Ramos (cell line): ENCODE results near the gene SKA2.
"Not testable (repeated sequence)": the region's sequence is repeated elsewhere in the genome, so short reads cannot be mapped to it uniquely, and the experiment has no call there.

Experiments
- in situ Hi-C: fragments of 300-500 bp; cut with MboI; formaldehyde crosslinking; loops from one replicate; pipeline ENCODE4 v1.14.3; 2022; ENCODE audit warnings: low sequenced_read_pairs; ENCODE audit not compliant: unreplicated experiment

SKA2 gene

DNA sequence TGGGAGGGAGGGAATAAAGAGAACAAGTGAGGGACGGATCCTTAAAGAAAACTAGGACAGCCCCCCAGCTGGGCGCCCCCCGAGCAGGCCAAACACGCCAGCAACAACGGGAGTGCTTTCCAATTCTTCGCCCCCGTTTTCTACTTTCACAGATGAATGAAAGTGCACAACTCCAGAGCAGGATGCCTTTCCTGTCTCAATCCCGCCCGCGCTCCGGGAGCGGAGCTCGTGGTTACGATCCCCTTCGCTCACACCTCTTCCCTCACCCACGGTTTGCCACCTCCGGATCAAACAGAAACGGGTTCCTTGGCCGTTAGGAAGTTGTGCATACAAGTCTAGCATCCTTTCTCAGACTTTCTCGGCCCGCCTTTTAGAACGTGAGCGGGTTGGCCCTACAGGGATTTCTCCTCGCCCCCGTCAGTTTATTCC, 680 bp downstream of the SKA2 start:
- in situ Hi-C loops: no loop called here

DNA sequence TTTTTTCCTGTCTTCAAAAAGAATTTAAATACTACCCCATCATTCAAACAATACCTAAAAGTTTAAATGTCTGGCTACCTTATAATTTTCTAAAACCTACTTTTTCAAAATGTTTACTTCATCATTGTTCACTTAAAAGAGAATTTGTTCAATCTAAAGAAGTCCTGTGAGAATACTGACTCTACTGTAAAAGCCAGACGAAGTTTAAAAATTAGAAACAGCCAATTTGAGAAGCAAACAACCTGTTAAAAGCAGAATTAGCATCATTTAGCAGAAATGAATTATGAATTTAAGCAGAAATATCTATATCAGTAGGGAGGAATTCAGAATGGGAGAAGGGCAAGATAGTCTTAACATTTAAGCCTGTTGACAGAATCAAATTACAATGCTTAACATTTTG, 2.1 kb downstream of the SKA2 start:
- in situ Hi-C loops: no loop called here

DNA sequence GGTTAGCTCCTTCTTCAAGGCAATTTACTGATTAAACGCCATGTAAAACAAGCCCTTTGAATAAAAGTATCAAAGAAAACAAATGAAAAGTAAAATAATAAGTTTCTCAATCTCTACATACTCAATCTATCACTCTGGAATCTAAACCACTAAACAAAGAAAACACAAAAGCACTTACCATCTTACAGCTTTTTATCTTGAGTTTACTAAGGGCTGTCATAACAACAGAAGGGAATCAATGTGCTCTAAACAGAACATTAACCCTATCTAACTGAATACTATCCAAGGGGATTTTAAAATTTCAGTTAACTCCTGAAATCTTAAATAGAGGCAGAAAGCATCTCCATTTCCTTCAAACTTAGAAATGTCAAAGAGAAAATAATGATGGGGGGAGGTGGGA, 3.4 kb downstream of the SKA2 start:
- in situ Hi-C loops: no loop called here

DNA sequence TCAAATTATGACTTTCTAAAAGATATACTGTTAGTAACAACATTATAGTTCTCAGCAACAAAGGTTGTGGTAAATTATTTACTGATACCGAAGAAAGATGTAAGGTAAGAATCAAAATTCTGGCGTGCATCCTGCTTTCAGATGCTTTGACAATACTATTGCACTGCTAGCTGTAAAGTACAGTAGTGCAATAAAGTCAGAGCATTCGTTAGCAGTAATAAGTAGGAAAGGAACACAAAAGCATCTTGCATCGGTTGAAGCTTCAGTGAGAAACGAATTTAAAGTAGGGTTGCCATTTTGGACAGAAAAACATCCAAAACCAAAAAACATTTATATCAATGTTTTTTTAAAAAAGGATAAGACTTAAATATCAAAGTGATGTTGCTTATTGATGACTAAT, 4.0 kb downstream of the SKA2 start:
- in situ Hi-C loops: no loop called here

DNA sequence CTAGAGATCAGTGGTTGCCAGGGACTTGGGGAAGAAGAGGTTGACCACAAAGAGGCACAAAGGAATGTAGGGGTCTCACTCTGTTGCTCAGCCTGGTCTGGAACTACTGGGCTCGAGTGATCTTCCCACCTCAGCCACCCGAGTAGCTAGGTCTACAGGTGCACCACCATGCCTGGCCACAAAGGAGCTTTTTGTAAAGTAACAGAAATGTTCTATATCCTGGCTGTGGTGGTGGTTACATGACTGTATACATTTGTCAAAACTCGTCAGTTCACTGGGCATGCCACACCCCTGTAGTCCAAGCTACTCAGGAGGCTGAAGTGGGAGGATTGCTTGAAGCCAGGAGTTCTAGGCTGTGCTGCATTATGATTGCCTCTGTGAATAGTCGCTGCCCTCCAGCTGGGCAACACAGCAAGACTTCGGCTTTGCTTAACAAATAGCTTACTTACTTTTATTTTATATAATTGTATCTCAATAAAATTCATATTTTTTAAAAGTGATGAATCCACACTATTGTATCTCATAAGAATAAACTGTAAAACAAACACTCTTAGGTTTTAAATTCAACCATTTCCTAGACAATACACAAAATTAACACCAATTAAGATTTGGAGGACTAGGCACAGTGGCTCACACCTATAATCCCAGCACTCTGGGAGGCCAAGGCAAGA, 5.0 kb downstream of the SKA2 start:
- in situ Hi-C loops: no loop called here

DNA sequence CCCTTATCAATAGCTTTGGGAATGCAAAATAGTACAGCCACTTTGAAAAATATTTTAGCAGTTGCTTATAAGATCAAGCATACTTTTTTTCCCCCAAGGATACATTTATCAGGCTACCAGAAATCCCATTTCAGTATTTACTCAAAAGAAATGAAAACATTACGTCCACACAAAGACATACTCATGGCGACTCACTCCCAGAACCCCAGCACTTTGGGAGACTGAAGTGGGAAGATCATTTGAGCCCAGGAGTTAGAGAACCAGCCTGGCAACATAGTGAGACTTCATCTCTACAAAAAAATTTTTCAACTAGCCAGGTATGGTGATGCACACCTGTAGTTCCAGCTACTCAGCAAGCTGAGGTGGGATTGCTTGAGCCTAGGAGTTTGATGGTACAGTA, 5.9 kb downstream of the SKA2 start:
- in situ Hi-C loops: no loop called here

DNA sequence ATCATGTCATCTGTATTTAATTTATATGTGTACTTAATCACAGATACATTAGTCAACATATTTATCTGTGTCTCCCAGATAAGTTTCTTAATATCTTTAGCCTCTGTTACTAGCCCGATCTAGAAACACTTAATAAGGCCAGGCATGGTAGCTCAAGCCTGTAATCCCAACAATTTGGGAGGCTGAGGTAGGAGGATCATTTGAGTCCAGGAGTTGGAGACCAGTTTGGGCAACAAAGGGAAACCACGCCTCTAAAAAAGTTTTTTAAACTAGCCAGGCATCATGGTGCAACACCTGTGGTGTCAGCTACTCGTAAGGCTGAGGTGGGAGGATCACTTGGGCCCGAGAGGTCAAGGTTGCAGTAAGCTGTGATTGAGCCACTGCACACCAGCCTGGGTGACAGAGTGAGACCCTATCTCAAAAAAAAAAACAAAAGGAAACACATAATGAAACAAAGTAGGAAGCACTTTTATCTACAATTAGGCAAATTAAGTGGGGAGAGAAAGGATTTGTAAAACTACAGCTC, 9.4 kb downstream of the SKA2 start:
- in situ Hi-C loops: no loop called here

DNA sequence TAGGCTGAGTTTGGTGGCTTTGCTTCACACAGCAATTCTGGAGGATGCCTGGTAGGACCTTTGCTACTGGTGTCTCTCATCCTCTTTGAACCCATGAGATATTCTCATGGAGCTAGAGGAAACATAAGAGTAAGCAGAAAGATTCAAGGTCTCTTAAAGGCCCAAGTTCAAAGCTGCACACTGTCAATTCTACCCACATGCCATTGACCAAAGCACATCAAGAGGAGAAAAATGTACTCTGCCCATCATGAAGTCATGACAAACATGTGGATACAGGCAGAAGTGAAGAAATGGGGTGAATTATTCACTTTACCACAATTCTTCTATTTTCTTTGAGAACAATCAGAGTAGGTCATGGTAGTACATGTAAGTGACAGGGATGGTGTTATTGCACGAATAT, 13.1 kb downstream of the SKA2 start:
- in situ Hi-C loops: no loop called here

DNA sequence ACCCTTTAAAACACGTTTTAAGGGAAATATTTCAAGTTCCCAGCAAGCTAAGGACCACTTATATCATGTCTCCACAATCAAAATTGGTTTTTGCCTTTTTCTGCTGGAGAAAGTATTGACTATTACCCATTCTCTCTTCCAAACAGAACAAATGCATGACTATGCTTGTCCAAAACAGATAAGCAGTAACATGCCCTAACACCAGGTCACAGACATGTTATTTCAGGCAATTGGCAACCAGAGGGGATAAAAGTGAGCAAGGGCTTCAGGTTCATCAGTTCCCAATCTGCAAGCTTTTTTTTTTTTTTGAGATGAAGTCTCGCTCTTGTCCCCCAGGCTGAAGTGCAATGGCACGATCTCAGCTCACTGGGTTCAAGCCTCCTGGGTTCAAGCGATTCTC, 15.0 kb downstream of the SKA2 start:
- in situ Hi-C loops: no loop called here

DNA sequence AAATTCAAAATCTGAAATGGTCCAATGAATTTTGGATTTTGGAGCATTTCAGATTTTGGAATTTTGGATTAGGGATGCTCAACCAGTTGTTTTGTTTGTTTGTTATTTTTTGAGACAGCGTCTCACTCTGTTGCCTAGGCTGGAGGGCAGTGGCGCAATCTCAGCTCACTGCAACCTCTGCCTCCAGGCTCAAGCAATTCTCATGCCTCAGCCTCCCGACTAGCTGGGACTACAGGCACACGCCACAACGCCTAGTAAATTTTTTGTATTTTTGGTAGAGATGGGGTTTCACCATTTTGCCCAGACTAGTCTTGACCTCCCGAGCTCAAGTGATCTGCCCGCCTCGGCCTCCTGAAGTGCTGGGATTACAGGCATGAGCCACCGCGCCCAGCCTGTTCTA, 16.6 kb downstream of the SKA2 start:
- in situ Hi-C loops: not testable (repeated sequence)

DNA sequence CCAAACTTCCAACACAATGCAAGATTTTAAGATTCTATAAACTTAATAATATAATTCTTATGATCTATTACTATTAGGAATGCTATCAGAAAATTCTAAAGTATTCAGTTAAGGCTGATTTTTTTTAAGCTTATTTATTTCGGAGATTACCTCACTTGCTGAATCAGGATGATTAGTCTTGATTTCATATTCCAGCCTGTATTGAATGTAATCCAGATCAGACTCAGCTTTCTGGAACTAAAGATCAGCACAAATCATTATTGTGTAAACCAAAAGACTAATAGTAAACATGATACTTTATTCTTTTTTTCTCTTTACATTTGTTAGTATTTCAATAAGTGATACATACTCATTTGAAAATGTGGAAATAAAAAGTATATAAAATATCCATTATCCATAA, 23.9 kb downstream of the SKA2 start:
- in situ Hi-C loops: no loop called here

DNA sequence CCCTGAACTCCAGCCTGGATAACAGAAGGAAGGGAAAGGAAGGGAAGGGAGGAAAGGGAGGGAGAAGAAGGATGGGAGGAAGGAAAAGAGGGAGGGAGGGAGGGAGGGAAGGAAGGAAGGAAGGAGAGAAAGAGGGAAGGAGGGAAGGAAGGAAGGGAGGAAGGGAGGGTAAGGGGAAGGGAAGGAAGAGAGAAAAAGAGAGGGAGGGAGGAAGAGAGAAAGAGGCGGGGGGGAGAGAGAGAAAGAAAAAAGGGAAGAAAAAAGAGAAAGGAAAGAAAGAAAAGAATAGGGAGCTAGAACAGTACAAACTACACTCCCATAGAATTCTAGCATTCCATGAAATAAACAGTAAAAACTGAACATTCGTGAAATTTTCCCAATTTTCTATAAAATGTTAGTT, 25.2 kb downstream of the SKA2 start:
- in situ Hi-C loops: no loop called here

DNA sequence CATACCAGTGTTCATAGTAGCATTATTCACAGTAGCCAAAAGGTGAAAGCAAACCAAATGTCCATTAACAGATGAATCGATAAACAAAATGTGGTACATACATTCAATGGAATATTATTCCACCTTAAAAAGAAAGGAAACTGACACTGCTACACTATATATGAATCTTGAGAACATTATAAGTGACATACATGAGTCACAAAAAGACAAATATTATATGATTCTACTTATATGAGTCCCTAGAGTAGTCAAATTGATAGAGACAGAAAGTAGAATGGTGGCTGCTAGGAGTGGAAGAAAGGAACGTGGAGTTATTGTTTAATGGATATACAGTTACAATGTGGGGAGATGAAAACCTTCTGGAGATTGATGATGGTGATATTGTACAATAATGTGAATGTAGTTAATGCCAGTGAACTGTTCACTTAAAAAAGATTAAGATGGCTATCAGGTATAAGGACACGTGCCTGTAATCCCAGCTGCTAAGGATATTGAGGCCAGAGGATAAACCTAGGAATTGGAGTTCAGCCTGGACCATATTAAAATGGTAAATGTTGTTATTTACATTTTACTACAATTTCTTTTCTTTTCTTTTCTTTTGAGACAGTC, 28.1 kb downstream of the SKA2 start:
- in situ Hi-C loops: no loop called here

DNA sequence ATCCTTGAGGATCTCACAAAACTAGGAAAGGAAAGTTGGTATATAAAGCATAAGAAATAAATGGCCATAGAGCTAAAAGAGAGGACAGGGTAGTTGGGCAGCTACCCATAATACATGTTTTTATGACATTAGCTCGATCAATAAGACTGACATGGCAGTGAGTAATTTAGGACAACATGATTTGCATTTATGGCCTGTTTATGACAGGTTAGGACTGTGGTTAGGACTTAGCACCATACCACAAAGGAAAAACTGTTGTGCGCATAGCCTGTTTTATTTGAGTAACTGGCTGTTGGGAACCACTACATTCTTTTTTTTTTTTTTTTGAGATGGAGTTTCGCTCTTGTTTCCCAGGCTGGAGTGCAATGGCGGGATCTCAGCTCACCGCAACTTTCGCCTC, 30.3 kb downstream of the SKA2 start:
- in situ Hi-C loops: no loop called here

DNA sequence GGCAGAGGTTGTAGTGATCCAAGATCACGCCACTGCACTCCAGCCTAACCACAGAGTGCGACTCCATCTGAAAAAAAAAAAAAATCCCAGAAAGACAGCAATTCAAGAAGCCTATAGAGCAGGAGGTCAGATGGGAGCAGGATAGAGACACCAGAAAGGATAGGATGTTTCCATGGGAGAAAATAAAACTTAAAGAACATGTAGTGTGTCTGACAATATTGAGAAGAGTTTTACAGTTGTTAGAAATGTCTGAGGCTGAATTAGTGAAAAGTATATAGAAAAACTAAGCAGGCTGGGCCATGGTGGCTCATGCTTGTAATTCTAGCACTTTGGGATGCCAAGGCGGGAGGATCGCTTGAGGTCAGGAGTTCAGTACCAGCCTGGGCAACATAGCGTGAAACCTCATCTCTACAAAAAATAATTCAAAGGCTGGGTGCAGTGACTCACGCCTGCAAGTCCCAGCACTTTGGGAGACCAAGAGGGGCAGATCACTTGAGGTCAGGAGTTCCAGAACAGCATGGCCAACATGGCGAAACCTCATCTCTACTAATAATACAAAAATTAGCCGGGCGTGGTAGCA, 33.0 kb downstream of the SKA2 start:
- in situ Hi-C loops: no loop called here

DNA sequence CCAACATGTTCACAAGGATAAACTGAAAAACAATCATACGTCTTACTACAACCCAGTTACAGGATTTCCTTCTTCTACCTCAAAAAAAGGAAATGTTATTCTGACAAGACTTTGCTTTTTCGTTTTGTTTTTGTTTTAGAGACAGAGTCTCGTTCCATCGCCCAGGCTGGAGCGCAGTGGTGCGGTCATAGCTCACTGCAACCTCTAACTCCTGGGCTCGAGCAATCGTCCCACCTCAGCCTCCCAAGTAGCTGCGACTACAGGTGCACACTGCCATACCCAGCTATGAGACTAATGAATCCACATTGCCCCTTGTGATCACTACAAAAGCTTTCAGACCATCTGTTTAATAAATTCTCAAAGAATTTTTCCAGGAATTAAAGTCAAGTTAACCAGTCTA, 39.5 kb downstream of the SKA2 start:
- in situ Hi-C loops: no loop called here

DNA sequence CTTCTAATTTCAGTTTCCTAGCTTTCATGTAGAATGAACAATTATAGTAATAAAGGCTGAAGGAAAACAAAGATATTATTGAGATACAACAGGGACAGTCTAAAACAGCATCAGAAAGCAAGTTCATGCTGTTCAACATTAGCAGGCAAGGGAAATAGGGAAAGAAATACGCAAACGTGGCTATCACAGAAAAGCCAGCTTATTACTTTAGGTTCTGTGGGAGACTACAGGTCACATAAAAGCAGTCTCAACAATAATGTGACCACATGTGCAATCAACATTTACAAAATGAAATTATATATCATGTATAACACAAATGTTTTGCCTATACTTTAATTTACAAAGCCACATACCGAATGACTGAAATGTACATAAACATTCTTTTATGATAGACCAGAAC, 43.4 kb downstream of the SKA2 start:
- in situ Hi-C loops: no loop called here

DNA sequence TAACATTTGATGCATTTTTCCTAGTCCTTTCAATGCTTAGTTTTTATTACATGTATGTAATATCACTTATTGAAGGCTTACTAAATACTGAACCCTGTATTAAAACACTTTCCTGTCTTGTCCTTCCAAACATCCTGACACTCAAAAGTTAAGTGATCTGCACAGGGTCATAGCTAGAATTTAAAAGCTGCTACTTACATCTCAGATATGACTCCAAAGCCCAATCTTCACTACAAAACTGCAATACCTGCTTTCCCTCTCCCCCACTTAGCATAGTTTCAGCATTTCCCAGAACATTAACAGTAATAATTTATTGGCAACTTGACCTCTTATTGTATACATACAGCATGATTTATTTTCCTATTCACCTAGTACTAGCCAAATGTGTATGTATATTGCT, 44.0 kb downstream of the SKA2 start:
- in situ Hi-C loops: no loop called here

DNA sequence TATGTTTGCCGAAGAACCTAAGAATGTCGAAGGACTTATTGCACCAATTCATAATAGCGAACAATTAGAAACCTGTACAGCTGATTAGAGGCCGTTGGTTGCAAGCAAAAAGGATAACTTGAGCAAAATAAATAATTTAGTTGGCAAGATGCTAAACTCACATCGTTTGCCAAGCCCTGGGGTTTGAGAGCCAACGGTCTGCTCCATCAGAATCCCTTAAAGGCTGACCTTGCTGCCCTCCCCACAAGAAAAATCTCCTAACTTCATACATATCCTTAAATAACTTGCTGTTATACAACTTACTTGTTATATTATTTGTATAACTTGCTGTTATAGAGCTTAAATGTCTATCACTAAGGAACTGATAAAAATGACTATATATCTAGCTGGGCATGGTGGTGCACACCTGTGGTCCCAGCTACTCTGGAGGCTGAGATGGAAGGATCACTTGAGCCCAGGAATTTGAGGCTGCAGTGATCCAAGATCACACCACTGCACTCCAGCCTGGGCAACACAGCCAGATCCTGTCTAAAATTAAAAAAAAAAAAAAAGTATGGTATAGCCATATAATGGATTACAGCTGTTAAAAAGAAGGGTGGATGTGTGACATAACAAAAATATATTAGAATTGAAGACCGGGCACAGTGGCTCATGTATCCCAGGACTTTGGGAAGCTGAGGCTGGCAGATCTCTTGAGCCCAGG, 46.4 kb downstream of the SKA2 start:
- in situ Hi-C loops: no loop called here

DNA sequence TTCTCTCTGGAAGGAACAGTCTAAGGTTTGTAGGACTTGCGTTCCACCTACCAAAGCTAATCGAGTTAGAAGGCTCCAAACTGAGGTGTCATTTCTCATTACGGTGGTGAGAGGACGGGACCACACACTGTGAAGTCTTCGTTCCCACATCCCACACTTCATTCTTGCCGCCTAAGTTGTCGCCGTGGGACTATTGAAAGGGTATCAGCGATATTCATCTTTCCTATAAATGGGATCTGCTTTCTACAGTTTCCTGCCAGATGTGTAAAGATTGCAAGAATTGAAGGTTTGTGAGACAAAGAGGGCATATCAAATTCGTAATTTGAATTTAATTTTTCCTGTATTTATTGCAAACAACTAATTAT, 47.7 kb downstream of the SKA2 start:
- in situ Hi-C loops: no loop called here
